Measurements from ENCODE around the gene FAHD1.

FAHD1 gene

DNA sequence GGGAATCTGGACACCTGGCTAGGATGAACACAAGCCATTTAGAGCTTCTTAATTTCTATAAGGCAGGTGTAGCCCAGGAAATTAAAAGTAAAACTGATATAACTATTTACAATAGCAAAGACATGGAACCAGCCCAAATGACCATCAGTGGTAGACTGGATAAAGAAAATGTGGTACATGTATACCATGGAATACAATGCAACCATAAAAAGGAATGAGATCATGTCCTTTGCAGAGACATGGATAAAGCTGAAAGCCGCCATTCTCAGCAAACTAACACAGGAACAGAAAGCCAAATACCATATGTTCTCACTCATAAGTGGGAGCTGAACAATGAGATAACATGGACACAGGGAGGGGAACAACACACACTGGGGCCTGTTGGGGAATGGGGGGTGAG lies 19.4 kb downstream of the FAHD1 start:
- Histone ChIP-seq H3K36me3 (ENCODE audit: control insufficient read depth in 1 of 2, insufficient read depth in 2 of 2, low read length in 2 of 2) (no peaks in the 10 kb centered on the region), H3K27me3 (ENCODE audit: control insufficient read depth in 1 of 2, insufficient read depth in 2 of 2, low read length in 2 of 2) (no peaks in the 10 kb centered on the region), H3K9ac (ENCODE audit: low read depth in 1 of 2, low read length in 2 of 2) (no peak overlapping the region), H3K4me1 (ENCODE audit: control insufficient read depth in 1 of 2, insufficient read depth in 2 of 2, low read length in 2 of 2) (no peaks in the 10 kb centered on the region), H3K4me3 (ENCODE audit: low read depth in 1 of 2, low read length in 2 of 2) (no peak overlapping the region), H3K27ac (ENCODE audit: low read depth, low read length) (no peak overlapping the region), H3K9me3 (ENCODE audit: control insufficient read depth in 1 of 2, low read length in 2 of 2) (no peaks in the 10 kb centered on the region)

DNA sequence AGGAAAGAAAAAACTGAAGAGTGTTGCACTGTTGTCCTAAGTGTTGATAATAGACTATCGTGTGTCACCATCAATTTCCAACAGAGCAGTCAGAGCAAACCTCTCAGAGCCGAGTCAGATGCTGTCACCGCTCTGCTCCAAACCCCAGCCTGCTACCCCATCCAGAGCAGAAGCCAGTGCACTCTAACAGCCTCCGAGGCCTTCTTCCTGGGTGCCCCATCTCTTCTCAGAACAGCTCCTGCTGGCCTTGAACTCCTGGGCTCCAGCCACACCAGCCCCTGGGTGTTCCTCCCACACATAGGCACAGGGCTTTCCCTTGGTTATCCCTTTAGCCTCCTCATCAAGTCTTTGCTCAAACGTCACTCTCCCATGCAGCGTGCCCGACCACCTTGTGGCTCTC lies 24.0 kb downstream of the FAHD1 start:
- no peak overlapping the region for H3K27ac ChIP-seq (ENCODE audit: low read depth, low read length)
- H3K27me3 ChIP-seq (ENCODE audit: control insufficient read depth in 1 of 2, insufficient read depth in 2 of 2, low read length in 2 of 2), result no peaks in the 10 kb centered on the region

DNA sequence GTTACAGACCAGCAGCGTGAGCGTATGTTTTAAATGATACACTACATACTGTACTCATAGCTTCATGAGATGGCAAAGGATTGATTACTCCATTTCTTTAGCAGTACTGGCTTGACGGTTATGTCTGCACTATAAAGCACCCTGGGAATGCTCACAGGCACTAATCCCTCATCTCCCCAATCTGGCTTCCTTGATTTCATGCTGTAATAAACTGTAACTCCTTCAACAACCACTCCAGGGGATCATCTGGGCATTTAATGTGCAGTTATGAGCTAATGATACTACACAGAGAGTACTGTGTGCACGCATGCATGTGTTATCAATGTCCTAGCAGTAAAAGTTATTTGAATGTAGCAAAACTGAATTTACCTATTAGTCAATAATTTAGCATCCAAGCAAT lies 24.8 kb downstream of the FAHD1 start:
- H3K4me3 ChIP-seq (ENCODE audit: low read depth in 1 of 2, low read length in 2 of 2), result no peak overlapping the region
- no peak overlapping the region for H3K9ac ChIP-seq (ENCODE audit: low read depth in 1 of 2, low read length in 2 of 2)
- no peak overlapping the region for H3K27ac ChIP-seq (ENCODE audit: low read depth, low read length)
- no peaks in the 10 kb centered on the region for H3K27me3 ChIP-seq (ENCODE audit: control insufficient read depth in 1 of 2, insufficient read depth in 2 of 2, low read length in 2 of 2)
- no peaks in the 10 kb centered on the region for H3K36me3 ChIP-seq (ENCODE audit: control insufficient read depth in 1 of 2, insufficient read depth in 2 of 2, low read length in 2 of 2)
- H3K4me1 ChIP-seq (ENCODE audit: control insufficient read depth in 1 of 2, insufficient read depth in 2 of 2, low read length in 2 of 2), result no peaks in the 10 kb centered on the region
- no peaks in the 10 kb centered on the region for H3K9me3 ChIP-seq (ENCODE audit: control insufficient read depth in 1 of 2, low read length in 2 of 2)

More for the DNA sequence above, 24.0 kb downstream of the FAHD1 start:
- Histone ChIP-seq H3K9me3 (ENCODE audit: control insufficient read depth in 1 of 2, low read length in 2 of 2) (no peaks in the 10 kb centered on the region), H3K36me3 (ENCODE audit: control insufficient read depth in 1 of 2, insufficient read depth in 2 of 2, low read length in 2 of 2) (no peaks in the 10 kb centered on the region), H3K4me1 (ENCODE audit: control insufficient read depth in 1 of 2, insufficient read depth in 2 of 2, low read length in 2 of 2) (no peaks in the 10 kb centered on the region), H3K4me3 (ENCODE audit: low read depth in 1 of 2, low read length in 2 of 2) (no peak overlapping the region), H3K9ac (ENCODE audit: low read depth in 1 of 2, low read length in 2 of 2) (no peak overlapping the region)

DNA sequence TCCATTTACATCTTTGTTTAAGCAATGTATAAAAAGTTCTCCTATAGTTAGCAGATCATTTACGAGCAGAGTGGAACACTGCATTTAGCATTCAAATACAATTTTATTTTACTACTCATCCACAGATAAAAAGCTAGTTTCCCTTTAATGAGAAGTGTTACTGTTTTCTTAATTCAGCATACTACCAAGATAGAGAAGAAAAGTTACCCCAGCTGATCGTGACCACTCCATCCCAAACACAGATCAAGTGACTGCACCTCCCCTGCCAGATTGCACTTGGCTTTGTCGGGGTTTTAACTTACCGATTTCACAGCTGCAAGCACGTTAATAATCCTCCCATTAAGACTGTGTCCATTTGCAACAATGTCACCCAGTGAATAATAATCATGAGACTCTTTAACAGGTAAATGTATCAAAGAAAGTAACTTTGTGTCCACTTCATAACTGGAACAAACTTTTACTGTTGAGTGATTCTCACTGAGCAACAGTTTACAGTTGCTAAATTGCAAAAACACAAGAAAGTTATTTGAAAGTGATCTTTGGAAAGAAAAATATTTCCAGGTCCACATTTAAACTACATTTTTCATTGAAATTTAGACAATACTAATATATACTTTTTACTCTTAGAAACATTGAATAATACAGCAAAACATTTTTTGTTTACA lies 30.6 kb downstream of the FAHD1 start:
- Histone ChIP-seq H3K27ac (ENCODE audit: low read depth, low read length) (no peak overlapping the region), H3K36me3 (ENCODE audit: control insufficient read depth in 1 of 2, insufficient read depth in 2 of 2, low read length in 2 of 2) (no peaks in the 10 kb centered on the region), H3K4me1 (ENCODE audit: control insufficient read depth in 1 of 2, insufficient read depth in 2 of 2, low read length in 2 of 2) (peaks cover 0 to 5% of the 10 kb centered on the region in 2 donors), H3K4me3 (ENCODE audit: low read depth in 1 of 2, low read length in 2 of 2) (no peak overlapping the region), H3K9me3 (ENCODE audit: control insufficient read depth in 1 of 2, low read length in 2 of 2) (no peaks in the 10 kb centered on the region), H3K9ac (ENCODE audit: low read depth in 1 of 2, low read length in 2 of 2) (no peak overlapping the region), H3K27me3 (ENCODE audit: control insufficient read depth in 1 of 2, insufficient read depth in 2 of 2, low read length in 2 of 2) (peaks cover 14 to 15% of the 10 kb centered on the region in 2 donors)

DNA sequence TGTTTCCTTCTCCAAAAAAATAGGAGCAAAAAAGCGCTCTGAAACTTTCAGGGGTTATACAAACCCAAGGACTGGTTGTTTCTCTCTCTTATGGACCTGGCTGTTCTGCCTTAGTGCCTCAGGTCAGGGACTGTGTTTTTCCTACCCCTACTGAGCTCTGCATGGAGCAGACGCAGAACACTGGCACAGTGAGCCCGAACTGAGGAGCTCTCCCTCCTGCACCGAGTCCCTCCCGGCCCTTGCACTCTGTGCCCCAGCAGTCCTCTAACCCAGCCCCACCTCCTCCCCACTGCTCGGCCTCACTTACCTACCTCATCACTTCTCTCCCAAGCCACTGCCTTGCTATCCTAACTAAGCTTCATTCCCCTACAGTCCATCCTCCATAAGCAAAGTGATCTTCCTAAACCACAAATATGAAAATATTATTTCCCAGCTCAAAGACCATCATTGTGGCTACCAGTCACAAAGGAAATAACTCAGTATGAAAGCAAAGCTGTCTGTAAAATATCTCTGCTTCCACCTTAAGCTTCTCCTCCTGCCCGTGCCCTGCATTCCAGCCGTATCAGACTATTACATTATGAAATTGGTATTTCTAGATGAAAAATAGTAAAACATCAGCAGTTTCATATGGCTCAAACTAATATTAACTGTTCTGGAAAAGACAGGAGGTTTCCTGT lies 31.3 kb downstream of the FAHD1 start:
- Histone ChIP-seq H3K27me3 (ENCODE audit: control insufficient read depth in 1 of 2, insufficient read depth in 2 of 2, low read length in 2 of 2) (peaks cover 14 to 15% of the 10 kb centered on the region in 2 donors), H3K4me1 (ENCODE audit: control insufficient read depth in 1 of 2, insufficient read depth in 2 of 2, low read length in 2 of 2) (peaks cover 0 to 5% of the 10 kb centered on the region in 2 donors), H3K27ac (ENCODE audit: low read depth, low read length) (no peak overlapping the region), H3K9me3 (ENCODE audit: control insufficient read depth in 1 of 2, low read length in 2 of 2) (no peaks in the 10 kb centered on the region), H3K4me3 (ENCODE audit: low read depth in 1 of 2, low read length in 2 of 2) (no peak overlapping the region), H3K36me3 (ENCODE audit: control insufficient read depth in 1 of 2, insufficient read depth in 2 of 2, low read length in 2 of 2) (no peaks in the 10 kb centered on the region), H3K9ac (ENCODE audit: low read depth in 1 of 2, low read length in 2 of 2) (no peak overlapping the region)

DNA sequence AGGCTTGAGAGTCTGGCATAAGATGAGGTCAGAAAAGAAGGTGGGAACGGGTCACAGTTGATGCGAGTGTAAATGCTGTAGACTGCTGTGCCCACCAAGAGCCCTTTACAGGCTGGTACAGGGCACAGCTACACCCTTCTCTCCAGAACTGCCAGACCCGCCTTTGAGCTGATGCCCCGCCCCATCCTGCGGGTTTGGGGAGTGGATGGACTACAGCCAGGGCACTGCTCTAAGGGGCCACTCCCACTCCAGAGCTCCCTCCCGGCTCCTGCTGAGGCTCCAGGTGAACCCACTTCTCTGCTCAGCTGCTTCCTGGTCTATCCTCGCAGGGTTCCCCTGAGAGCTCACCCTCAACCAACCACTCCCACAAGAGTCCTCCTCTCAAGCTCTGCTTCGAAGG lies 32.6 kb downstream of the FAHD1 start:
- Histone ChIP-seq H3K27ac (ENCODE audit: low read depth, low read length) (no peak overlapping the region), H3K4me3 (ENCODE audit: low read depth in 1 of 2, low read length in 2 of 2) (no peak overlapping the region), H3K27me3 (ENCODE audit: control insufficient read depth in 1 of 2, insufficient read depth in 2 of 2, low read length in 2 of 2) (peaks cover 14 to 15% of the 10 kb centered on the region in 2 donors), H3K9ac (ENCODE audit: low read depth in 1 of 2, low read length in 2 of 2) (no peak overlapping the region), H3K4me1 (ENCODE audit: control insufficient read depth in 1 of 2, insufficient read depth in 2 of 2, low read length in 2 of 2) (peaks cover 0 to 5% of the 10 kb centered on the region in 2 donors), H3K36me3 (ENCODE audit: control insufficient read depth in 1 of 2, insufficient read depth in 2 of 2, low read length in 2 of 2) (no peaks in the 10 kb centered on the region), H3K9me3 (ENCODE audit: control insufficient read depth in 1 of 2, low read length in 2 of 2) (no peaks in the 10 kb centered on the region)

DNA sequence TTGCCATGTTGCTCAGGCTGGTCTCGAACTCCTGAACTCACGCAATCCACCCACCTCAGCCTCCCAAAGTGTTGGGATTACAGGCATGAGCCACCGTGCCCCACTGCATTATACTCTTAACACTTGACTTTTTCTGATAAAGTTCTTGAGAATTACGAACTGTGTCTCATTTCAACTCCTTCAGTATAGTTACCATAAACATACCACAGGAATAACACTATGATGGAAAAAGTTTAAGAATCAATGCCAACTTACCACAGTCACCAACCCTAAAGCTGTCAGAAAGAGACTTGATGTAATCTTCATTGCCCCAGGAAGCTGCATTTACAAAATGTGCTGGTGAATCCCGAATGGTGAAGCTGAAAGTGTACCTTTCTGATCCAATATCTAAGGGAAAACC lies 34.7 kb downstream of the FAHD1 start:
- peaks cover 0 to 5% of the 10 kb centered on the region in 2 donors for H3K4me1 ChIP-seq (ENCODE audit: control insufficient read depth in 1 of 2, insufficient read depth in 2 of 2, low read length in 2 of 2)
- H3K36me3 ChIP-seq (ENCODE audit: control insufficient read depth in 1 of 2, insufficient read depth in 2 of 2, low read length in 2 of 2), result no peaks in the 10 kb centered on the region
- no peak overlapping the region for H3K27ac ChIP-seq (ENCODE audit: low read depth, low read length)
- peaks cover 14 to 15% of the 10 kb centered on the region in 2 donors for H3K27me3 ChIP-seq (ENCODE audit: control insufficient read depth in 1 of 2, insufficient read depth in 2 of 2, low read length in 2 of 2)
- no peak overlapping the region for H3K4me3 ChIP-seq (ENCODE audit: low read depth in 1 of 2, low read length in 2 of 2)
- H3K9ac ChIP-seq (ENCODE audit: low read depth in 1 of 2, low read length in 2 of 2), result no peak overlapping the region
- H3K9me3 ChIP-seq (ENCODE audit: control insufficient read depth in 1 of 2, low read length in 2 of 2), result no peaks in the 10 kb centered on the region

DNA sequence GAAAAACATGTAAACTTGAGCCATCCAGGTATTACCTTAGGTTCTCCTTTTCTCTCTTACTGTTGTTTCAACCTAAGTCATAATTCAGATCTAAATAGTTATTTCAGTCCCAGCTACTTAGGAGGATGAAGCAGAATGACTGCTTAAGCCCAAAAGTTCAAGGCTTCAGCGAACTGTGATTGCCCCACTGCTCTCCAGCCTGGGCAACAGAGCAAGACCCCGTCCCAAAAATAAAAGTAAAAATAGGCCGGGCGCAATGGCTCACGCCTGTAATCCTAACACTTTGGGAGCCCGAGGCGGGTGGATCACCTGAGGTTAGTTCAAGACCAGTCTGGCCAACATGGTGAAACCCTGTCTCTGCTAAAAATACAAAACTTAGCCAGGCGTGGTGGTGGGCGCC lies 35.4 kb downstream of the FAHD1 start:
- Histone ChIP-seq H3K27me3 (ENCODE audit: control insufficient read depth in 1 of 2, insufficient read depth in 2 of 2, low read length in 2 of 2) (peaks cover 9 to 10% of the 10 kb centered on the region in 2 donors), H3K9ac (ENCODE audit: low read depth in 1 of 2, low read length in 2 of 2) (no peak overlapping the region), H3K4me3 (ENCODE audit: low read depth in 1 of 2, low read length in 2 of 2) (no peak overlapping the region), H3K9me3 (ENCODE audit: control insufficient read depth in 1 of 2, low read length in 2 of 2) (no peaks in the 10 kb centered on the region), H3K36me3 (ENCODE audit: control insufficient read depth in 1 of 2, insufficient read depth in 2 of 2, low read length in 2 of 2) (no peaks in the 10 kb centered on the region), H3K27ac (ENCODE audit: low read depth, low read length) (no peak overlapping the region), H3K4me1 (ENCODE audit: control insufficient read depth in 1 of 2, insufficient read depth in 2 of 2, low read length in 2 of 2) (peaks cover 0 to 5% of the 10 kb centered on the region in 2 donors)

DNA sequence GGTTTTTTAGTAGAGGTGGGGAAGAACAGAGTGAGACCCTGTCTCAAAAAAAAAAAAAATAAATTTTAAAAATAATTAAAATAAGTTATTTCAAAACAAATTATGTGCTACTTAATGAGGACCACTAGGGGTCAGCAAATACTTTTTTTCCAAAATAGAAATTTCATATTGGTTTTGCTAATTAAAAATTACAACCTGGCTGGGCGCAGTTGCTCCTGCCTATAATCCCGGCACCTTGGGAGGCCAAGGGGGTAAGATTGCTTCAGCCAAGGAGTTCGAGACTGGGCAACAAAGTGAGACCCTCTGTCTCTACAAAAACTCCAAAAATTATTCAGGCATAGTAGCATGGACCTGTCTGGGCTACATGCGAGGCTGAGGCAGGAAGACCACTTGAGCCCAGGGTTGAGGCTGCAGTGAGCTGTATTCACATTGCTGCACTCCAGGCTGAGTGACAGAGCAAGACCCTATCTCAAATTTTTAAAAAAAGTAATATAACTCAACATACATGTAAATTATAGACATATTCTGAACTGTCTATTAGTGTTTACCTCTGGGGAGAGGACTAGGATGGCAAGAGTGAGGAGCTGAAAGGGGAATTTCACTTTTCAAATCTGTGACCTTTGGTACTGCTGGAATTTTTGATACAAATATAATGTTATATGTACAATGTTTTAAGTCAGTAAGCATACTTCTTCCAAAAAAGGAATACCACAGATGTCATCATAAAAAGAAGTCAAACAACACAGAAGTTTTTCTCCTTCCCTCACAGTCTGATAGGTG lies 36.9 kb downstream of the FAHD1 start:
- H3K9ac ChIP-seq (ENCODE audit: low read depth in 1 of 2, low read length in 2 of 2), result no peak overlapping the region

More for the DNA sequence above, 36.9 kb downstream of the FAHD1 start:
- Histone ChIP-seq H3K4me3 (ENCODE audit: low read depth in 1 of 2, low read length in 2 of 2) (no peak overlapping the region), H3K27me3 (ENCODE audit: control insufficient read depth in 1 of 2, insufficient read depth in 2 of 2, low read length in 2 of 2) (peaks cover 0 to 4% of the 10 kb centered on the region in 2 donors), H3K27ac (ENCODE audit: low read depth, low read length) (no peak overlapping the region), H3K9me3 (ENCODE audit: control insufficient read depth in 1 of 2, low read length in 2 of 2) (no peaks in the 10 kb centered on the region), H3K4me1 (ENCODE audit: control insufficient read depth in 1 of 2, insufficient read depth in 2 of 2, low read length in 2 of 2) (peaks cover 0 to 5% of the 10 kb centered on the region in 2 donors), H3K36me3 (ENCODE audit: control insufficient read depth in 1 of 2, insufficient read depth in 2 of 2, low read length in 2 of 2) (no peaks in the 10 kb centered on the region)
